ENCODE results near the gene SHISAL1.

Gene SHISAL1

DNA sequence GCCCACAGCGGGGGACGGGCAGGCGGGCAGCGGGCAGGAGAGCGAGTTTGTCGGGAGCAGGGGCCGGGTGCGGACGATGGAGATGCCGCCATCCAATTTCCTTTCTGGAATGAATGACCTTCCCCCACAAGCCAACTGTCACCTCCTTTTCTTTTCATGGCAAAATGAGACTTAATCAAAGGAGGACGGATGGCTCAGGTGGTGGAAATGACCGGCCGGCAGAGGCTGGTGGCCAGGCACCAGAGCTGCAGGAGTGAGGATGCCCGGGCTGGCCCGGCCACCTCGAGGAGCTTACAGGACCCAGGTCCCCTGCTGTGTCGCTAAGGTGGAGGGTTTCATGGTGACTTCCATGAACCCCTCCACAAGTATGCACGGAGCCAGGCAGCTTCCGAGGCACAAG is 11.7 kb downstream of the SHISAL1 start:
- no peak for TF ChIP-seq CTCF (IDR thresholded peaks at IDR 0.05)
- Histone ChIP-seq H3K4me3 (no peak overlapping the region), H3K27ac (no peak overlapping the region)
- no peak for DNase-seq (ENCODE audit: low spot score)

- Histone ChIP-seq H3K4me3 (no peak overlapping the region), H3K27ac (no peak overlapping the region)
- DNase-seq (ENCODE audit: low spot score) = no peak
Measured at GRCh38 chr22:44299124-44299523, 13.6 kb downstream of the SHISAL1 start.

GRCh38 chr22:44298406-44299091 is 14.2 kb downstream of the SHISAL1 start:
- TF ChIP-seq CTCF (IDR thresholded peaks at IDR 0.05) = no peak
- H3K4me3 ChIP-seq = no peak overlapping the region
- no peak overlapping the region for H3K27ac ChIP-seq
- DNase-seq (ENCODE audit: low spot score) = no peak

More at GRCh38 chr22:44299124-44299523, 13.6 kb downstream of the SHISAL1 start:
- no peak for TF ChIP-seq CTCF (IDR thresholded peaks at IDR 0.05)

DNA sequence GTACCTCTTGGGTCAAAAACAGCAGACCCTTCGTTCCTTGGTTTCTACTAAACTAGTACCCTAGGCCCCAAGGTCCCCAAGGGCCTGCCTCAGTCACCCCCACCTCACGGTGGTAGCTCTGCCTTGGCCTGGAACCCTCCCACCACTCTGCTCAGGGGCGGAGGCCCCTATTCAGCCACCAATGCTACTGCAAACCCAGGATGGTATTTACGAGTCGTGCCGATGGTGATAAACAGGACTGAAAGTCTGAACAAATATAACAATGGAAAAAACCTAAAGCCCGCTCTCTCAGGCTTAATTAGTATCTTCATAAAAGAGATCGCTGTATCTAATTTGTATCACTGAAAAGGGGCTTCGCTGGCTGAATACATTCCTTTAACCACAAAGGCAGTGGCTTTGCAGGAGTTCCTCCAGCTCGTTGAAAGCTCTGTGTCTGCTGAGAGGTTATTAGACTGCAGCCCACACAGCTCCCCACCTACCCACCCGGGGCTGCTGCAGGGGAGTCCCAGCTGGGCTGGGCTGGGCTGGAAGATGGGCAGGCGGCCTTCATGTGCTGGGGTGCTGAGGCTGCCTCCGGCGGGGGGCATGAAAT is 15.2 kb downstream of the SHISAL1 start:
- no peak overlapping the region for H3K27ac ChIP-seq
- TF ChIP-seq CTCF (IDR thresholded peaks at IDR 0.05) = no peak
- no peak for DNase-seq (ENCODE audit: low spot score)

DNA sequence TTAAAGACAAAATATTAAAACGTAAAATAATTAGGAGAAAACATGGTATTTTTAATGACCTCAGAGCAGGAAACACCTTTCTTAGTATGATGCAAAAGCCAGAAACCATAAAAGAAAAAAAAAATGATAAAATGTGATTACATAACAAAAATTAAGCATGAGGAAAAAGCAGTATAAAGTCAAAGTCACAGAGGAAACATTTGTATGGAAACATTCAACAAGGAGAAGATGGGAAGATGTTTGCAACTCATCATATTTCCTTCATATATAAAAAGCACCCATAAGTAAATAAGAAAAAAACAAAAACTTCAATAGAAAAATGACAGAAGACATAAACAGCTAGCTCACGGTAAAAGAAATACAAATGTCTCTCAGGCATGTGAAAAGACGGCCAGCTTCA is 17.3 kb downstream of the SHISAL1 start:
- Histone ChIP-seq H3K27ac (no peak overlapping the region), H3K4me3 (no peak overlapping the region)
- DNase-seq (ENCODE audit: low spot score) = no peak
- no peak for TF ChIP-seq CTCF (IDR thresholded peaks at IDR 0.05)

More for the DNA sequence above, 15.2 kb downstream of the SHISAL1 start:
- H3K4me3 ChIP-seq = no peak overlapping the region

- no peak for DNase-seq (ENCODE audit: low spot score)
- H3K27ac ChIP-seq = no peak overlapping the region
- H3K4me3 ChIP-seq = no peak overlapping the region
- no peak for TF ChIP-seq CTCF (IDR thresholded peaks at IDR 0.05)
Measured at GRCh38 chr22:44293876-44294275, 18.9 kb downstream of the SHISAL1 start.

- Histone ChIP-seq H3K27ac (no peak overlapping the region), H3K4me3 (no peak overlapping the region)
- DNase-seq (ENCODE audit: low spot score) = no peak
- TF ChIP-seq CTCF (IDR thresholded peaks at IDR 0.05) = no peak
Measured at GRCh38 chr22:44293034-44293433, 19.7 kb downstream of the SHISAL1 start.
